Stomach (tissue), 9 donors: Measurements from ENCODE around the gene GARS1. TPM values are rescaled to one million over a fixed set of nuclear protein-coding genes. Genes with fewer than 3 reads are reported as not detected.

ENCODE experiments used
- DNase-seq, 2 donors: peaks; one replicate each; pipeline versions ENCODE4 v3.0.0 to v3.0.0-alpha.2; 2013 to 2019
- H3K27ac ChIP-seq, 5 donors: fragments of 200-600 bp in 4 of 5; sonication (generic) in 4 of 5; one replicate each; pipeline ENCODE4 v1.5.1; 2013 to 2019; ENCODE audit warnings: mild to moderate bottlenecking in 1 of 5, moderate library complexity in 1 of 5
- H3K27me3 ChIP-seq, 3 donors: fragments of 200-600 bp; sonication (generic); one replicate each; pipeline ENCODE4 v1.5.1; 2017 to 2019; ENCODE audit warnings: mixed run types in 1 of 3
- H3K36me3 ChIP-seq, 4 donors: fragments of 200-600 bp; sonication (generic); 1 replicate in 3 of 4; 2 replicates in 1 of 4; pipeline ENCODE4 v1.5.1; 2016 to 2019
- H3K4me1 ChIP-seq, 4 donors: fragments of 200-600 bp; sonication (generic); one replicate each; pipeline ENCODE4 v1.5.1; 2016 to 2019
- H3K4me3 ChIP-seq, 4 donors: fragments of 200-600 bp; sonication (generic) in 3 of 4; one replicate each; pipeline ENCODE4 v1.5.1; 2016 to 2019; ENCODE audit warnings: mild to moderate bottlenecking in 1 of 4
- H3K9me3 ChIP-seq, 4 donors: fragments of 200-600 bp; sonication (generic); one replicate each; pipeline ENCODE4 v1.5.1; 2016 to 2019
- EP300 ChIP-seq: sonication (generic); formaldehyde crosslinking; IDR thresholded peaks from one replicate; pipeline ENCODE4 v1.6.1; 2017; ENCODE audit warnings: antibody characterized with exemption
- POLR2A ChIP-seq, 4 donors: fragments of 450-650 bp; IDR thresholded peaks; one replicate each; pipeline ENCODE4 v1.6.1; 2016; ENCODE audit warnings: antibody characterized with exemption in 4 of 4, control low read depth in 2 of 4, mild to moderate bottlenecking in 1 of 4, moderate library complexity in 1 of 4
- POLR2AphosphoS5 ChIP-seq, 3 donors: sonication (generic); formaldehyde crosslinking; IDR thresholded peaks; one replicate each; pipeline ENCODE4 v1.6.1; 2016; ENCODE audit warnings: antibody characterized with exemption in 3 of 3
- WGBS, 5 donors: extraction: QIAGEN DNeasy Blood & Tissue Kit in 3 of 5; methylation state at CpG; one replicate each; pipeline versions ENCODE4 v1.1.5 to v1.1.7; 2013 to 2018; 5-methylcytosine and 5-hydroxymethylcytosine counted together
- intact Hi-C: fragments of 100-400 bp; cut with DNase I; formaldehyde crosslinking; loops from one replicate; pipeline ENCODE4 v1.15.1; 2023; ENCODE audit warnings: low total_unique reads
- polyA plus RNA-seq, 3 donors: library from polyadenylated mRNA; stranded (reverse); fragments of 200-250 nt; gene quantifications; one replicate each; pipeline ENCODE4 v1.2.3, GENCODE V29; 2013
- total RNA-seq, 5 donors: library from RNA; depleted of rRNA; stranded (reverse); fragments of >200 nt; gene quantifications; one replicate each; pipeline versions ENCODE4 v1.1.0 to v1.2.3, GENCODE V29; 2014 to 2016
- TF ChIP-seq, protein P1 (sequence below), 7 experiments: fragments of 450-650 bp in 4 of 7; fragments of 200-600 bp in 3 of 7; sonication (generic) in 3 of 7; IDR thresholded peaks; one replicate each; pipeline ENCODE4 v1.5.1; 2016 to 2019; ENCODE audit warnings: antibody characterized with exemption in 7 of 7, control low read depth in 2 of 7, mild to moderate bottlenecking in 1 of 7
- donor health status: healthy with polysubstance abuse.
- donor health status: Bipolar disorder and iron deficiency.
- donor health status: healthy.

Gene GARS1
- total and polyA plus RNA-seq, 8 donors: 37.5 to 124 (median 74.8) TPM

DNA sequence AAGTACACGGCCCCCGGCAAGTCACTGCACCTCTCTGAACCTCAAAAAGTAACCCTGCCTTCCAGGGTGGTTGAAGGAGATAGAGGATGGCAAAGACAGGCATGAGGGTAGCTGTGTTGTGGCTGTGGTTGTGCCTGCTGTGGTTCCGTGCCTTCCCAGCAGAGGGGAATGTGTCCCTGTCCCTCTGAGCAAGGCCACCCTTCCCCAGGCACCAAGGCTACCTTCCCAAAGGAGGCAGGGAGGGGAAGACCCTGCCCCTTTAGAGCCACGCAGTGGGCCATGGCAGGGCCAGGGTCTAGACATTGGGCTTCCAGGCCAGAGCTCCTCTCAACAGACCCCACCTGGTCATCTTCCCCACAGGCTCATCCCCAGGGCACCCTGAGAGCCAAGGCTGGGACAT, 68.7 kb downstream of the GARS1 start:
- intact Hi-C loops: no loop called here
- TF ChIP-seq POLR2A (IDR thresholded peaks at IDR 0.05) (no peak), POLR2AphosphoS5 (IDR thresholded peaks at IDR 0.05) (no peak), EP300 (no peak)
- TF ChIP-seq, protein P1, sequence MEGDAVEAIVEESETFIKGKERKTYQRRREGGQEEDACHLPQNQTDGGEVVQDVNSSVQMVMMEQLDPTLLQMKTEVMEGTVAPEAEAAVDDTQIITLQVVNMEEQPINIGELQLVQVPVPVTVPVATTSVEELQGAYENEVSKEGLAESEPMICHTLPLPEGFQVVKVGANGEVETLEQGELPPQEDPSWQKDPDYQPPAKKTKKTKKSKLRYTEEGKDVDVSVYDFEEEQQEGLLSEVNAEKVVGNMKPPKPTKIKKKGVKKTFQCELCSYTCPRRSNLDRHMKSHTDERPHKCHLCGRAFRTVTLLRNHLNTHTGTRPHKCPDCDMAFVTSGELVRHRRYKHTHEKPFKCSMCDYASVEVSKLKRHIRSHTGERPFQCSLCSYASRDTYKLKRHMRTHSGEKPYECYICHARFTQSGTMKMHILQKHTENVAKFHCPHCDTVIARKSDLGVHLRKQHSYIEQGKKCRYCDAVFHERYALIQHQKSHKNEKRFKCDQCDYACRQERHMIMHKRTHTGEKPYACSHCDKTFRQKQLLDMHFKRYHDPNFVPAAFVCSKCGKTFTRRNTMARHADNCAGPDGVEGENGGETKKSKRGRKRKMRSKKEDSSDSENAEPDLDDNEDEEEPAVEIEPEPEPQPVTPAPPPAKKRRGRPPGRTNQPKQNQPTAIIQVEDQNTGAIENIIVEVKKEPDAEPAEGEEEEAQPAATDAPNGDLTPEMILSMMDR (IDR thresholded peaks at IDR 0.05): no peak
- H3K4me1 ChIP-seq: no peaks in the 10 kb centered on the region
- no peak overlapping the region for H3K4me3 ChIP-seq
- no peak for DNase-seq
- 52 to 77% (median 70%) methylated on average over 3 to 4 of the region's 4 CpGs for WGBS, 5 donors
- H3K36me3 ChIP-seq: no peaks in the 10 kb centered on the region
- no peaks in the 10 kb centered on the region for H3K9me3 ChIP-seq
- H3K27ac ChIP-seq: no peak overlapping the region
- H3K27me3 ChIP-seq: peaks cover 0 to 32% (median 0%) of the 10 kb centered on the region in 3 donors

DNA sequence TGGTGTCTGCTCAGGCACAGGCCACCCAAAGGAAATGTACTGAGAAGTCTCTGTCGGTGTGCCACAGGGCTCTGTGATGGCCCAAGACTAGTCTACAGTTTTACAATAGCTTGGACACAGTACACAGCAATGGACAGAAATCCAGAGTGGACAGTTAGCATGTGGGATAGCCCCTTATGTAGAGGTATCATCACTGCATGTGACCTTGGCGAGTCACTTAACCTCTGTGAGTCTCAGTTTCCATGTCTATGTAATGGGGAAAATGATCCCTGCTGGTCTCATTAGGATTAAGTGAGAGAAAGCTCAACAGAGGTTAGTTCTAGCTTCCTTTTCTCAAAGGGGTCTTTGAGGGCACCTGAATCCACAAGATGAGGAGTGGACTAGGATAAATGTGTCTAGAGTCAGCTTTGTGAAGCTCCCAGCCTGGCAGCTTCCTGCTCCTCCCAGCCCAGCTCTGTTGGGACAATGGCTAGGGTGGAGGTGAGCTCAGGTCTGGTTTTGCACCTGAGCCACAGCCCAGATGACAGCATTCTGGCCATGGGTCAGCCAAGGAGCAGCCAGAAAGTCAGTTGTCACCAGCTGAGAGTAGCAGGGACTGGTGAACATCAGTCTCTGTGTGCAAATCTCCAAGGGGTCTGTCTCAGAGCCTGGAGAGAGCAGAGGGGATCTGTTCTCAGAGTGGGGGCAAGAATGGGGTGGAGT, 69.7 kb downstream of the GARS1 start:
- no peak overlapping the region for H3K27ac ChIP-seq
- no peaks in the 10 kb centered on the region for H3K9me3 ChIP-seq
- H3K27me3 ChIP-seq: peaks cover 0 to 32% (median 0%) of the 10 kb centered on the region in 3 donors
- no peaks in the 10 kb centered on the region for H3K4me1 ChIP-seq
- H3K4me3 ChIP-seq: no peak overlapping the region
- TF ChIP-seq, protein P1 (IDR thresholded peaks at IDR 0.05): no peak
- TF ChIP-seq POLR2A (IDR thresholded peaks at IDR 0.05) (no peak), POLR2AphosphoS5 (IDR thresholded peaks at IDR 0.05) (no peak), EP300 (no peak)
- 75 to 88% (median 79%) methylated on average over 2 of the region's 2 CpGs for WGBS, 5 donors
- no peaks in the 10 kb centered on the region for H3K36me3 ChIP-seq
- intact Hi-C loops: no loop called here
- DNase-seq: no peak

- 69 to 79% (median 72%) methylated on average over 8 of the region's 8 CpGs for WGBS, 5 donors
- no peak for DNase-seq
- H3K9me3 ChIP-seq: no peaks in the 10 kb centered on the region
- no peak overlapping the region for H3K4me3 ChIP-seq
- no peaks in the 10 kb centered on the region for H3K4me1 ChIP-seq
- peaks cover 0 to 32% (median 0%) of the 10 kb centered on the region in 3 donors for H3K27me3 ChIP-seq
- no peaks in the 10 kb centered on the region for H3K36me3 ChIP-seq
- no peak overlapping the region for H3K27ac ChIP-seq
- TF ChIP-seq, protein P1 (IDR thresholded peaks at IDR 0.05): no peak
- TF ChIP-seq POLR2A (IDR thresholded peaks at IDR 0.05): no peak
- no peak for TF ChIP-seq EP300
- TF ChIP-seq POLR2AphosphoS5 (IDR thresholded peaks at IDR 0.05): no peak
- intact Hi-C loops: no loop called here
Measured at GRCh38 chr7:30665043-30665442, 70.4 kb downstream of the GARS1 start.

GRCh38 chr7:30665449-30665848, 70.8 kb downstream of the GARS1 start:
- WGBS, 5 donors: 75 to 83% (median 81%) methylated on average over 11 of the region's 11 CpGs
- DNase-seq: no peak
- no peaks in the 10 kb centered on the region for H3K4me1 ChIP-seq
- H3K9me3 ChIP-seq: no peaks in the 10 kb centered on the region
- peaks cover 0 to 34% (median 0%) of the 10 kb centered on the region in 3 donors for H3K27me3 ChIP-seq
- no peaks in the 10 kb centered on the region for H3K36me3 ChIP-seq
- no peak overlapping the region for H3K27ac ChIP-seq
- intact Hi-C loops: no loop called here
- no peak overlapping the region for H3K4me3 ChIP-seq
- no peak for TF ChIP-seq EP300
- no peak for TF ChIP-seq POLR2A (IDR thresholded peaks at IDR 0.05)
- TF ChIP-seq POLR2AphosphoS5 (IDR thresholded peaks at IDR 0.05): no peak
- TF ChIP-seq, protein P1 (IDR thresholded peaks at IDR 0.05): no peak
